Activated naive CD4-positive, alpha-beta T cell treated with anti-CD3 and anti-CD28 coated beads, Interleukin-2, amount 50 U/mL, for 16 hours (primary cell): ENCODE results near the gene PKIG.
"Not testable (repeated sequence)": the region's sequence is repeated elsewhere in the genome, so short reads cannot be mapped to it uniquely, and the experiment has no call there.

Experiments
- DNase-seq: peaks from one replicate; pipeline ENCODE4 v3.0.0-alpha.2; 2020

PKIG gene

DNA sequence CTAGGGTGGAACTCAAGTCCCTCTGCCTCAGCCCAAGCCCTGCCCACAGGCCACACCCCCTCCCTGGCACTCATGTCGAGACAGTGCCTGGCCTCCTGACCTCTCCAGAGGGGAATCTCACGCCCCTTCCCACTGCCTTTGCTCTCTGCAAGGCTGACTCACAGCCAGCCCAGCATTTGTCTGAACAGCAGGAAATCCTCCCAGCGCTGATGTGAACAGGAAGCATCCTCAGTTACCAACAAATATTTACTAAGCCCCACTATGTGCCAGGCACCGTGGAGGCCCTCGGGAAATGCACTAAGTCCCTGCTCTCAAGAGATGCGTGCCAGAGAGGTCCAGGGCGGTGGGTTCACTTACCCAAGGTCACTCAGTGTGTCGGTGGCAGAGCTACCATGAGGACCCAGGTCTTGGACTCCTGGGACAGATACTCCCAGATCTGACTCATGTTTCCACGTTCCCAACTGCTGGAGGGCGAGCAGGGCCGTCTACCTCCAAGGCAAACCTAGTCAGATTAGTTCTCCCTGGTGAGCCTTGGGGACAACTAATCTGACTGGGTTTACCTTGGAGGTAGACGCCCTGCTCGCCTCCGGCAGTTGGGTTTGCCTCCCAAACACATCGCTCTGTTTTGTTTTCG is 61.3 kb downstream of the PKIG start:
- no peak for DNase-seq

DNA sequence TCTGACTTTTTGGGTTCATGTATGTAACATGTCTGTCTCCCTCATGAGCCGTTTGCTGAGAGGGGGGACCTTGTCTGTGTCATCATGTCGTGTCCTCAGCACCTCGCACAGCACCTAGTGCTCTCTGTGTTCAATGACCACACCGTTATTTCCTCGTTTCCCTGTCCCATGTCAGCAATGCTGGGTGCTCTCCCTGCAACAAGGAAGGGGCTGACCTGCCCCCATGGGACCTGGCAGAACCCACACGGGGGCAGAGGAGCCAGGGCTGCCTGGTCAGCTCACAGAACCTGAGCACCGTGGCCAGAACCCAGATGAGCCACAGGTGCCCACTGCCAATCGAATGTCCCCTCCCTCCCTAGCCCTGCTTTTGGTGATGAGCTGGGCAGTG is 61.8 kb downstream of the PKIG start:
- no peak for DNase-seq

DNA sequence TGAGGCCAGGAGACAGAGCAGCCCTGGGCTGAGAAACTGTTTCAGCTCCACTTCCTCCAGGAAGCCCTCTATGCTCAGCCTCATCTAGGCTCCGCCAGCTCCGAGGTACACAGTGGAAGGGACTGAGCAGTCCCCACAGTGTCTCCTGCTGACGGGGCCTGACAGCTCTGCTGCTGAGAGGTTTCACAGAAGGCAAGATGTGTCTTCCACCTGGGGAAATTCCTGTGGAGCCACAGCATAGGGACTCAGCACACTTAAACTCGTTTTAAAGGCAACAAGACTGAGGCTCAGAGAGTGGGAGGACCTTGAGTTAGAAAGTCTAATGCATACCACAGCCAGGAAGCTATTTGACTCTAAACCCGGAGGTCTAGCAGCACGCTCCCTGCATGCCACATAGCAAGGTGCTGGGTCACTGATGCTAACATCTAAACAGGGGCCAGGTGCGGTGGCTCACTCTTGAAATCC is 62.3 kb downstream of the PKIG start:
- DNase-seq = no peak

DNA sequence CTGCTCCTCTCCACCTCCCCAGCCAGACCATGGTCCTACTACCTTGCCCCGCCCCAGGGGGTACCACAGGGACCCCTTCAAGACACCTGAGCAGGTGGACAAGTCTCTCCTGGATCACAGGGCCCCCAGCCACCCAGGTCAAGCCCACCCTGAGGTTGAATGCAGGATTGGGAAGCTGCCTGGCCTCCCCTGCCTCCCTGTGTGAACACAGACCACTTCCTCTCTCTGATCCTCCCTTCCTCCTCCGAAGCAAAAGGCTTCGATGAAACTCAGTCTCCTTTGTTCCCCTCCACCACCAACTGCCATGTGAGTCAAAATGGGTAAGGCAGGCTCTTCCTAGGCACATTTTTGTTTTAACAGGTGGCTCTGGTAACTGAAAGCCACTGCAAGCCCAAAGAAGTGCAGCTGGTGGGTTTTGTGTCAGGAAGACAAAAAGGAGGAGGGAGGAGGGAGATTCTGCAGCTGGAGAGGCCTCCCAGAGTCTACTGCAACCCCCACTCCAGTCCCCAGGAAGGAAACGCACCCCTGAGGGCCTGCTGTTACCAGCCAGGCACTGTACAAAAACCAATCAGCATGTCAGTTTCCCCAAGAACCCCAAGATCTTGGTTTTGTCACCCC is 63.8 kb downstream of the PKIG start:
- DNase-seq = no peak

DNA sequence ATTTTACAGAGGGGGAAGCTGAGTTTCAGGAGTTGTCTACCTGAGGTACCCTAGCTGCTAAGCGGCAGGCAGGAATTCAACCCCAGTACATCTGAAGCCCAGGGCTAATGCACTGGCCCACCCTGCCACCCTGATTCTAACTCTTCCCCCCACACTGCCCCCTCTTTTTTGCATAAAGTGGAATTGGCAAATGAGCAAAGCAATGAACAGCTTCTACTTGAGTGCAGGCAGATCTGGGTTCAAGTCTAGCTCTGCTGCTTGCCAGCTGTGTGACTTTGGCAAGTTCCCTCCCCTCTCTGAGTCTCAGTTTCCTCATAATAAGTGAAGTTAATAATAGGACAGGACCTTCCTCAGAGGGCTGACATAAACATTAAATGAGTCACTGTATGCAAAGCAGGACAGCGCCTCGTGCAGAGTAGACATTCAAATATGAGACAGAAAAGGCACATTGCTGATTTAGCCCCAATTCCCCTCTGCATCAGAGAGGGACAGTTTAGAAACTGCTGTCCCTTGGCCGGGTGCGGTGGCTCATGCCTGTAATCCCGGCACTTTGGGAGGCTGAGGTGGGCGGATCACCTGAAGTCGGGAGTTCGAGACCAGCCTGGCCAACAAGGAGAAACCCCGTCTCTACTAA is 64.4 kb downstream of the PKIG start:
- DNase-seq = no peak

DNA sequence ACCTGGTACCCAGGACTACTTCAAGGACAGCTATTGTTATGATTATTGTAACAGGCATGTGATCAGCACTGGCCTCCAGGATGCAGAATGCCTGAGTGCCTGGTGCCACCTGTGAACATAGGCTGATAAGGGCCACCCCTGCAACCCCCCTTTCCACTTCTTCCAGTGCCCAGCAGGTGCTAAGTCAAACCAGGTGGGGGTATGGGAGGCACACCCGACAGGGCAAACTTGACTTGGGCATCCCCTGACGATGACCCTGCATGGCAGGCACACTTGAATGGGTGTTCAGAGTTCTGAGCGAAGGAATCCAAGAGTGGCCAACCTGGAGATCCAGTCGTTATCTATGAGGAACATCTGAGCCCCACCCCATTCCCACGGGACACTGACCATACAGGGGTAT is 65.7 kb downstream of the PKIG start:
- no peak for DNase-seq

DNA sequence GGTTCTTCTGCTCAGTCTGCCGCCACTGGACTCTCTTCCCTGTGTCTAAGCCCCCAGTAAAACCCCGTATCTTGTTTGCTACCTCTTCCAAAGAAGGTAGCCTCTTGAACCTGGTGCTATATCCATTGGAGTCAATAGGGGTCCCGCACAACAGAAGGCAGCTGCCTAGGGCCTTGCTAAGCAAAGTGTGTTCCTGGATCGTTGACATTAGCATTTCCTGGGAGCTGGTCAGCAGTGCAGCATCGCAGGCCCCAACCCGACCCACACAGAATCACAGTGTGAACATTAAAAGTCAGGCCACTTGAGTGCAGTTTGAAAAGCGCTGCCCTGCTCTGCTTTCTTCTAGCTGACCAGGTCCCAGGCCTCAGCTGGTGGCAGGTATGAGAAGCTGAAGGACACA is 66.2 kb downstream of the PKIG start:
- no peak for DNase-seq

- no peak for DNase-seq
Measured at GRCh38 chr20:44649126-44649525, 66.7 kb downstream of the PKIG start.

DNA sequence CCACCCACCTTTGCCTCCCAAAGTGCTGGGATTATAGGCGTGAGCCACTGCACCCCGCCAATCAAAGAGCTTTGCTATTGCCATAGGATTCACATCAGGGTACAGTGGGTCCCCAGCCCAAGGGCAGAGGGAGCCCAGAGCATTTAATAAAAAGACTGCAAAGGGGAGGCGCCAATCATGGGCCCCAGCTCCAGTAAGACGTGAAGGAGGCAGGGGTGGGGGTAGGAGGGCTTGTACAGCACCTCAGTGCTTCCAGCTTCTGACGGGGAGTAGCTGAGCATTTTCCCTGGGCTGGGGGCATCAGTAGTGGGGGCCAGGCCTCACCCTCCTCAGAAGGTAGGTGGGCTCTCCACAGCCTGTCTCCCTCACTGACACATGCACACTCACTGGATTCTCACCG is 67.6 kb downstream of the PKIG start:
- DNase-seq = no peak

GRCh38 chr20:44650771-44651433 is 68.5 kb downstream of the PKIG start:
- peak; percentile 51 for DNase-seq

GRCh38 chr20:44651434-44651683 is 69.0 kb downstream of the PKIG start:
- DNase-seq = no peak

DNA sequence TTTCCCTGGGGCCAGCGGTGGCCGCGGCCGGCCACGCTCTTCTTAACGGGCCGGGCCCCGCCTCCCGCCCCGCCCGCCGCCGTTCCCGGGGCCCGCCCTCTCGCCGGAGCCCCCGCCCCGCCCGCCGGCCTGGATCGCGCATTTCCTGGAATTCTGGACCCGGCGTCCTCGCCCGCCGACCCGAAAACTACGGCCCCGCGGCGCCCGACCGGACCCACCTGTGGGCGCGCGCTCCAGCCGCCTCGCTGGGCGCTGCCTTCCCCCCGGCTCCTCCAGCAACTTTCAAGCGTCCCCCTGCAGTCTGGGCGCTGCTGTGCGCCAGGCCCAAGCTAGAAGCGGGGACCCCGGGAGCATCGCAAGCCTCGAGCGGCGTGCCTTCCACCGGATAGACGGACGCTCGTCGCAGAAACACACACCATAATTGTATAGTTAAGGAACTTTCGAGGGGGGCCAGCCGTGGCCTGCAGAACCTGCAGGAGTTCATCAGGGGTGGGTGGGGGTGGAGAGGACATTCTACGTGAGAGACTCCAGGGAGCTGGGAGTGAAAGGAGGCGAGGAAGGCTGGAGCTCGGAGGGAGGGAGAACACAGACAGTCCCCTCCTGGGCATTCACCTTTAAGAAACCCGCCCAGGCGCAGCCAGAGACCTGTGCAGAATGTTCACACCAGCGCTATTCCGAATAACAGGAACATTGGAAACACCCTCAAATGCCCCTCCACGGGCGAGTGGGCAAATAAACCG is 69.5 kb downstream of the PKIG start, which contains the start of gene ADA:
ADA (minus strand) TSS at position 16 of the 740 bp plus-strand sequence. CDS start 92 bp downstream, outside the sequence.
- peak; percentile 55 for DNase-seq

DNA sequence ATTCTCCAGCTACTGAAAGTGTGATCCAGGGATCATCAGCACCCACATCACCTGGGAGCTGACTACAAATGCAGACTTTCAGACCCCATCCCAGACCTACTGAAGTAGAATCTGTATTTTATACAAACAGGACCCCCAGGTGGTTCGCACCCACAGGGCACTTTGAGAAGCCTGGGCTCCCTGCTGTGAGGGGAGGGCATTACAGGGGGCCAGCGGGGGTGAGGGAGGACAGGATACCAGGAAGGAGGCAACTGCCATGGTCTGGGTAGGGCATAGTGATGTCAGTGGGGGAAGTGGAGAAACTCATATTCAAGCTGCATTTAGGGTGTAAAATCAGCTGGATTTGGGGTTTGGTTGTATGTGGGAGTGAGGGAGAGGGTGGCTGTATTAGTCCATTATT is 71.2 kb downstream of the PKIG start:
- DNase-seq = no peak

GRCh38 chr20:44654210-44654609 is 71.8 kb downstream of the PKIG start:
- DNase-seq = not testable (repeated sequence)

DNA sequence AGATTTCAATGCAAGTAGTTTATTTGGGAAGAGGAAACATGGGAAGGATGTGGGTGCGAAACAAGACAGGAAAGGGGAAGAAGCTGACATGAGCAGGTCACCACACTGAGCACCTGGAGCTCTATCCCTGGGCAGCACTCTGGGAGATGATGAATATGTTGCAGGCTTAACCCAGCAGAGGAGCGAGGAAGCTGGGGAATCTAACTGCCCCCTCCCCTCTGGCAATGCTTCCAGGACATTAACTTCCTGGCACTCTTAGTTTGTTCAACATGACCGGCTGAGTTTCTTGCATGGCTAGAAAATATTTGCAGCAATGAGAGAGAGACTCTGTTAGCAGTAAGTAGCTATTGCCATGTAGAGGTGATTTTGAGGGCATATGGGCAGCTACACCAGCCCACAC is 74.1 kb downstream of the PKIG start:
- DNase-seq = no peak

DNA sequence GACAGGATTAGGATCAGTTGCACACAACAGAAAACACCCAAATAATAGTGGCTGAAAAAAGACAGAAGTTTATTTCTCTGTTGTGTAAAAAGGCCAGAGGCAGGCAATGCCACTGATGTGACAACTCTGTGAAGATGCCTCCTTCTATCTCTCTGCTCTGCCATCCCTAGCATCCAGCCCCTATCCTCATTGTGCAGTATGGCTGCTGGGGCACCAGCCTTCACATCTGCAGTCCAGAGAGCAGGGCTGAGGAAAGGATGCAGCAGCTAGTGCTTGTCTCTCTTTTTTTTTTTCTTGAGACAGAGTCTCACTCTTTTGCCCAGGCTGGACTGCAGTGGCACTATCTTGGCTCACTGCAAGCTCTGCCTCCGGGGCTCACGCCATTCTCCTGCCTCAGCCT is 75.5 kb downstream of the PKIG start:
- no peak for DNase-seq

GRCh38 chr20:44658810-44659209 is 76.4 kb downstream of the PKIG start:
- no peak for DNase-seq

- DNase-seq = no peak
Measured at GRCh38 chr20:44659931-44660330, 77.6 kb downstream of the PKIG start.

DNA sequence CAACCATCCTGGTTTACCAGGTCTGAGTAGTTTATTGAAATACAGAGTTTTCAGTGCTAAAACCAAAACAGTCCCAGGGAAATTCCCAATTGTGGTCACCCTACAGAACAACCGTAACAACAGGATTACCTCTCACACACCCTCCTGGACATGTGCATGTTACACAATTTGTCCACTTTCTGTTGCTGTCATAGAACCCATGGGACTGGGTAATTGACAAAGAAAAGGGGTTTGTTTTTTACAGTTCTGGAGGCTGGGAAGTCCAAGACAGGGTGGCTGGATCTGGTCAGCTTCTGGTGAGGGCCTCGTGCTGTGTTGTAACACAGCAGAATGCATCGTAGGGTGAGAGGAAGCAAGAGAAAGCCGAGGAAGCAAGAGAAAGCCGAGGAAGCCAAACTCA is 78.2 kb downstream of the PKIG start:
- no peak for DNase-seq

GRCh38 chr20:44662261-44662660 is 79.9 kb downstream of the PKIG start:
- DNase-seq = no peak

- no peak for DNase-seq
Measured at GRCh38 chr20:44664131-44664530, 81.8 kb downstream of the PKIG start.

GRCh38 chr20:44666066-44666465 is 83.7 kb downstream of the PKIG start:
- no peak for DNase-seq
